Islet precursor cell (in vitro differentiated cells): ENCODE data around the gene MPP4.
A peak's percentile ranks its signal among the peaks of the same experiment; 100 is the strongest.

ENCODE experiments used
- DNase-seq: peaks from one replicate; pipeline ENCODE4 v3.0.0-alpha.2; 2018

The MPP4 gene, protein sequence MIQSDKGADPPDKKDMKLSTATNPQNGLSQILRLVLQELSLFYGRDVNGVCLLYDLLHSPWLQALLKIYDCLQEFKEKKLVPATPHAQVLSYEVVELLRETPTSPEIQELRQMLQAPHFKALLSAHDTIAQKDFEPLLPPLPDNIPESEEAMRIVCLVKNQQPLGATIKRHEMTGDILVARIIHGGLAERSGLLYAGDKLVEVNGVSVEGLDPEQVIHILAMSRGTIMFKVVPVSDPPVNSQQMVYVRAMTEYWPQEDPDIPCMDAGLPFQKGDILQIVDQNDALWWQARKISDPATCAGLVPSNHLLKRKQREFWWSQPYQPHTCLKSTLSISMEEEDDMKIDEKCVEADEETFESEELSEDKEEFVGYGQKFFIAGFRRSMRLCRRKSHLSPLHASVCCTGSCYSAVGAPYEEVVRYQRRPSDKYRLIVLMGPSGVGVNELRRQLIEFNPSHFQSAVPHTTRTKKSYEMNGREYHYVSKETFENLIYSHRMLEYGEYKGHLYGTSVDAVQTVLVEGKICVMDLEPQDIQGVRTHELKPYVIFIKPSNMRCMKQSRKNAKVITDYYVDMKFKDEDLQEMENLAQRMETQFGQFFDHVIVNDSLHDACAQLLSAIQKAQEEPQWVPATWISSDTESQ

DNA sequence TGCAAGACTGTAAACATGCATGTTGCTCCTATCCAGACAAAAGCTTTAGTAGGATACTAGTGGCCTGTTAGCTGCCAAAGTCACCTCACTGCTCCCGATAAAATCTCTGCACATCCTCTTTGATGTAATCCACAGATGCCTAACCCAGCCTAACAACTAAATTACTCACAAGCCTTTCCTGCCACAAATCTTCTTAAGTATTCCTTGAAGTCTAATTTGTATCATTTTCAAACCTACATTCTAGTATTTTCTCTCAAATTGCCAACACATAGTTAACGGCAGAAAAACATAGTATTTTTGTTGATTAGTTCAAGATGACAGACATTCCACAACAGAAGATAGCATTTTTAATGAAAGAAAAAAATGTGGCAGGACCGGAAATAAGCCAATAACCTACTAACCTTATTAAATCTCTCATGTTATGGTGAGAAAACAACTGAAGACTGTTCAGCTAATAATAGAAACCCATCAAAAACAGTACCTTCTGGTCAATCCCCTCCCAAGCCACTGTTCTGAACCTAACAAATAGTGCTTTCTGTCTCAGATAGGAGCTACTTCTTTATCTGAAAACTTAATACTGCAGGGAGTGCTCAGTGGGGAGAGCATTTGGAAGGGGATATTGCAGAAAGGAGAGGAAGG lies at the start of gene MPP4:
Gene MPP4 (minus strand): TSS at position 57 of the 639 bp plus-strand sequence. CDS start 4,690 bp downstream, outside the sequence.
- peak; percentile 81 for DNase-seq

DNA sequence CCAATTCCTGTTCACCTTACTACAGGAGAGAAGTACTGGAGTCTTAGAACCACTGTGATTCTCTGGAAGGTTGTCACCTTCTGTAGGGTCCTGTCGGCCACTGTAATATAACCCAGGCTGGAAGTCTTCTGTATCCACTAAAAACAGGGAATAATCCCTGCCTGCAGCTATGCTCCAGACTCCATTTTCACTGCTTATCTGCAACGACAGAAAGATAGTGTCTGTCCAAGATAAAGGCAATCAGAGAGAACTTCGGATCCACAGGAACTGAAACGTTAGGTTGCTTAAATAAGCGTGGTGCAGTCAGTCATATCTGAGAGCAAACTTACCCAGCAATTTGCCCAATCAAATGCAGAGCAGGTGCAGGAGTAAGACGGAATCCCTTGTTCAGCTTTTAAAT lies 48.1 kb upstream of the MPP4 start:
- no peak for DNase-seq

DNA sequence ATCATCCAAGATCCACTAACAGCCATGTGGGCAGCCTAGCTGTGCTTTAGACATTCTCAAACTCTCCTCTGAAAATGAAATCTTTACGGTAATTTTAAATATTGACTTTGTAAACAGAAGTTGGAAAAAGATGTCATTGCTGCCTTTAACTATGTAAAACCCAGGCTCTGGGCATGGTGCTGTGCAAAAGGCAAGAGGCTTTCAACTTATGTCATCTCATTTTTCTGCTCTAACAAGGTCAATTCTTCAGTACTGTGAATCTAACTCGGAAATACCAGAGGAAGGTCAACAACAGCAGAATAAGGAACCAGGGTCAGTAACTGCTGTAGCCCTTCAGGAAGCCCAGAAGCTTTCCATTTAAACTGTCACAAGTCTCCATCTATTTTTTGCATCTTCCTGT lies 37.0 kb upstream of the MPP4 start:
- DNase-seq = no peak

DNA sequence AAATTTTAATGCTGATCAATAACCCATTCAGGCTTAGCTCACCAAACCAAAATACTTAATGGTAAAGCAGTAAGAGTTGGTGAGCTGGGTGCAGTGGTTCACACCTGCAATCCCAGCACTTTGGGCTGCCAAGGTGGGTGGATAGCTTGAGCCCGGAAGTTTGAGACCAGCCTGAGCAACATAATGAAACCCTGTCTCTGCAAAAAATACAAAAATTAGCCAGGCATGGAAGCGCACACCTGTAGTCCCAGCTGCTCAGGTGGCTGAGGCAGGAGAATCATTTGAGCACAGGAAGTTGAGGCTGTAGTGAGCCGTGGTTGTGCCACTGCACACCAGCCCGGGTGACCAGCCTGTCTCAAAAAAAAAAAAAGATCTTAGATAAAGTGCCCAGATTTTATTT lies 35.7 kb upstream of the MPP4 start:
- no peak for DNase-seq

DNA sequence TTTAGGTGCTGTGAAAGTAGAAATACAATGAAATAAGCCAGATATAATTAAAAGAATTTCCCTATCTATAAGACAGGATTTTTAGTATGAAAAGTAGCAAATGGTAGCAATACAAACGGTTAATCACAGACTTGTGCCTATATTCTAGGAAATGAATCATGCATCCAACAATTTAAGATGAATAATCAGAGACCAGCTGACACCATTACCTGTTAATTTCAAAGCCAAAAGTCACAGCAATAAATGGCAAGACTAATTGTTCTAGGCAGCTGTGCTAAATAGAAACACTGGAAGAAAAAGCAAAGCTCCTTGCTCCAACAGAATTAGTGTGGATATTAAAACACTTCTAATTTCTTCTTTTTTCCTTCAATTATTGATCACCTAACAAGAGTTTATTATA lies 35.1 kb upstream of the MPP4 start:
- DNase-seq = no peak

DNA sequence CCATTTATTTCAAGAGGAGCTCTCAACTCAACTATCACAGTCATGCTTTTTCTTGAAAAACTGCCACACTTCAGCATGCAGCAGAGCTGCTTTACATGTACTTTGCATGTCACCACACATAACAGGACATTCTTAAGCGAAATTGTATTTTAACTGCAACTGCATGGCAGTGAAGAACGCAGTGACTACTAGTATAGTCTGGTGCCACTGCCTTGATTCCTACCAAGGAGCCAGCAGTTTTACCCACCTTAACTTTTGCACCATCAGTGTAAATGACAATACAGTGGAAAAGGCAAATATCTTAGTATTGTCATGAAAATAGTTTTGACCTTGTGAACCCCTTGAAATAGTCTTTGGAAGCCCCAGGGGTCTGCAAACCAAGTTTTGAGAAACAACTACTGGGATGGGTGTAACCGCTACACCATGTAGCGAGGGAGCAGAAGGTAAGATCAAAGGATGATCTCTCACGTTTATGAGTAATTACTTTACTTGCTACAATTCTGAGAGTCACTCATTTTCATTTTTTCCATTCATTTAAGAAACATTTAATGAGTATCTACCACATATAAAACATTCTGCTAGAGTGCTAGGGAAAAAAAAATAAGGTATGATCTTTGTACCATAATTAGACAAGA lies 32.3 kb upstream of the MPP4 start:
- DNase-seq = no peak

DNA sequence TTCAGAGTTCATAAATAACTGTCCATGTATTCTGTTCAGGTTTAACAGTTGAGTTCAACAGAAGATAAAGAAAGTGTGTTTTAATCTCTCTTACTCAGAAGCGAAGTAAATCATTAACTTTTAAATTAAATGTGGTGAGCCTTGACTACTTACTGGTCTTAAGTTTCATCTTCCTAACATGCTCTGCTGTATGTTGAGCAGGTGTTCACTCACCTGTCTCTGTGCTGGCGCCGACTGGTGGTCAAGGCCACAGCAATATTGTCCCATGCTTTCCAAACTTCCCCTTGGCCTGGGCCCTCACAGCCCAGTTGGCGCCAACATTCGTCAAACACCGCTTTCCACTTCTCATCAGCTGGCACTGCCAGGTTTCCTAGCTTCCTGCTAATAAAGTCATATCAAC lies 17.0 kb upstream of the MPP4 start:
- no peak for DNase-seq

DNA sequence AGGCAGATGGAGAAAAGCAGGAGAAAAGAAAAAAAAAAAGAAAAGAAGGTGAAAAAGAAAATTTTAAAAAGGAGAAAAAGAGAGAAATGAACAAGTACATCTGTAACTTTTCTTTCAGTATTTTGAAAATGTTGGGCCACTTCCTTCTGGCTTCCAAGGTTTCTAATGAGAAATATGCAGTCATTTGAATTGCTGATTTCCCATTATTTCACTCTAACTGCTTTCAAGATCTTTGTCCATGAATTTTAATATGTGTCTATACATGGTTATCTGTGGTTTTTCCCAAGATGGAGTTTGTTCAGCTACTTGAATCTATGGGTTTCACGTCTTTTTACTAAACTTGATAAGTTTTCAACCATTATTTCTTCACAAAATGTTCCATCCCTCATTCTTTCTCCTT lies 14.3 kb upstream of the MPP4 start:
- DNase-seq = no peak

DNA sequence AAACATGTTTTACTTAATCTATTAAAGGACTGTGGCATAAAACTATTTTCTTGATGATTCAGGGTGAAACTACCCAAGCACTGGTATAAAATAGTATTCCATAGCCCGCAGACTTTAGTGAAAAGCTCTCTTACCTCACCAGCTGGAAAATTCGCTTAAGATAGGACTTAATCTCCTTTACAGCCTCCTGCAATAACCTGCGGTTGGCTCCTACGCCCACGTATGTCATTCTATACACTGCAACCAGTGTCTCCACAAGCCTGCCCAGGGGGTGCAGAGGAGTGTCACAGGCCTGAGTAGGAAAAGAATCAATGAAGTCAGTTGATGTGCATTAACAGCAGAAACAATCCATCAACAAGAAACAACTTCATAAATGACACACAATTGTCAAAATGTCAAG lies 11.3 kb upstream of the MPP4 start:
- no peak for DNase-seq

DNA sequence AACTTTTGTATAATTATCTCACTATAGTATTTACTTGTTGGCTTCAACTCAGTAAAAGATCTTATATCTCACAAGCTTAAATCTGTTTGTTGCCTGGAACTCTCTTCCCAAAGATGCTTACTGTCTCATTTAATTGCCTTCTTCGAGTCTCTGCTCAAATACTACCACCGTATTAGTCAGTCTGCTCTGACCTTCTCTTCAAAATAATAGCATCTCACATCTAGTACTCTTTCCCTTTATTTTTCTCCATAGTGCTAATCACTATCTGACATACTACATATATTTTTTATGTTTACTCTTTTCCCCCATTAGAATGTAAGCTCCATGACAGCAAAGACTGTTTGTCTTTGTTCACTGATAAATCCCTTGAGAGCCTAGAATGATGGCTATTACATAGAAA lies 10.6 kb upstream of the MPP4 start:
- DNase-seq = no peak

DNA sequence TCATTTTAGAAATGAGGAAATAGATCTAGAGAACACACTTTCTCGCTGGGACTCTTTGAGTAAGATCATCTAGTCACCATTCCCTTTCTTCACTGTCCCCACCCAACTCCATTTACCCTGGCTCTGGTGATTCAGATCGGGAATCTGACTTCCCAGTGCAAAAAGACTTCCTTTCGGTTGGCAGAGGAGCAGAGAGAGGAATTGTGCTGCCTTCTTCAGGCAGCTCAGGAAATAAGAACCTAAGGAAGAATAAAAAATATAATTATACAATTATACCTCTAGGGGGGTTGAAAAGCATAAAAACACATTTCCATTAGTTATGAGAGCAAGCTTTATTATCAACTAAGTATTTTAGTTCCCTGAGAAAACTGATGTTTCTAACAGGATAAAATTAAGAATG lies 9.3 kb upstream of the MPP4 start:
- DNase-seq = no peak

DNA sequence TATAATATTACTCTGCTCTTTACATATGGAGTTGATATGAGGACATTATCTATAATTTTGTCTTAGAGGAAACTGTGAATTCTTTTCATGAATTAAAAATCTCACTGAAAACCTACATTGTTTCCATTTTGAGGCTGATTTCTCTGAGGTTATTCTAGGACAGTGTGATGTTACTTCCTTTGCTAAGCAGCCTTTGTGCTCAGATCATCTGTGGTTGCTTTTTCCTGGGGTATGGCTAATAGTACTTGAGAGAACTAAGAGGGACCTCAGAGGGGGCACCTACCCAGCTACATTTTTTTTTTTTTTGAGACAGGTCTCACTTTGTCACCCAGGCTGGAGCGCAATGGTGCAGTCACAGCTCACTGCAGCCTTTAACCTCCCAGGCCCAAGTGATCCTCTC lies 8.7 kb upstream of the MPP4 start:
- DNase-seq = no peak

DNA sequence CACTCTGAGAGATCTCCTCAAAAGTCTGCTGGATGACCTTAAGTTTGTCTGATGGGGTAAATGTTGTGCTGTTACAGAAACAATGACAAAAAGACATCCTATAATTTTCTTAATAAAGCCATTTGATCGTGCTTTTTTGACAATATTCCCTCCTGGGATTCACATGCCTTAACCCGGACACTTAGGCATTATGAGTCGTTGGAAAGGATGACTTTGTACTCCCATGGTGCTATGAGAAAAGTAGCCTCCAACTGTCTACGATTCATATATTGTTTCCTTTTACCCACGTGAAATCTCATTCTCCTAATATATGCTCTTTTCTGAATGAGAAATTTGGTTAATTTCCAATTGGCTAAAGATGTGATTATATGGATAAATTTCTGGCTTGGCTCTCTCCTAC lies 6.1 kb upstream of the MPP4 start:
- no peak for DNase-seq

DNA sequence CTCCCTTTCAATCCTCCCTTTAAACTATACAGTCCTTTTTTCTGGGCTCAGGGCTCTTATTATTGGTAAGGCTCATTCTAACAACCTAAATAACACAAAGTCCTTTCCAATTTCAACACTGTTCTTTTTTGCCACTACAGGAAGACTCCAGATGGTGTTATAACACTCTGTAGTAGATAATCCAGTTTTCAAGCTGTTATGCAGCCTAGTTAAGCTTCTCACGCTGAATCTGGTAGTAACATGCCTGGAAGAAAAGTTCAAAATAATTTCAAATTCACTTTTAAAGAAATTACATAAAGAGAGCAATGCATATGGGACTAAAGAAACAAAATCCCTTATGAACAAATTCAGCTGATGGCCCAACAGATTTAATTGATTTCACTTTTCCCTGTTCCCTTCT lies 3.2 kb upstream of the MPP4 start:
- DNase-seq = no peak

DNA sequence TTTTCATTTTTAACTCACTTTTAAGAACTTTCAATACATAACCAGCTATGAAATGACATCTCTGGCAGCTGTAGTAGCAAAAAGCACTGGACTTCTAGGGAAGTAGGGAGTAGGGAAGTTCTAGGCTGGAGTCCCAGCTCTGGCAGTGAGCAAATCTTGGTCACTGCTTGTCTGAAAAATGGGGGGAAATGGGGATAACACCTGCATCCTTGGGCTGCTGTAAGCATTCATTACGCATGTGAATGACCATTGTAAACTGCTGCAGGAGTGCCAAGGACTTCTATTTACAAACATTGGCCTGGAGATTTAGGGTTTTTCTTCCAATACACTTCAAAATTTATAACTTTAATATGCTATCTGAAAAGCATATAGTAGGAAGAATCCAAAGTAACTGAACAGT lies 972 bp upstream of the MPP4 start:
- DNase-seq = no peak

DNA sequence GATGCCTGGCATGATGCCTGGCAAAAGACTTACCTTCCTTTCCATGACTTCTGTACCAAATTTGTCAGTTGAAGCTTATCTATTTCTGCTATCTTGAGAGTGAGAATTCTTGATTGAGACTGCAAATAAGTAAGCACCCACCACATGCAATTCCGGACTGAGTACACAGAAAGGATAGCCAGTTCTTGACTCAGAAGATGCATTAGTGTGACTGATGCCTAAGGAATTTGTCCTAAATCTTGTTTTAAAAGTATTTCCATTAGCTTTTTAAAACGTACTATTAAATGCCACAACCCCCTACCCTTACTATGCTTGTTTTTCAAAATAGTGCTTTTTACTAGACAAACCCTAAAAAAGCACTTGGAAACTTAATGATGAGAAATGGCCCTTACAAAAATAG lies 545 bp downstream of the MPP4 start:
- peak; percentile 74 for DNase-seq

DNA sequence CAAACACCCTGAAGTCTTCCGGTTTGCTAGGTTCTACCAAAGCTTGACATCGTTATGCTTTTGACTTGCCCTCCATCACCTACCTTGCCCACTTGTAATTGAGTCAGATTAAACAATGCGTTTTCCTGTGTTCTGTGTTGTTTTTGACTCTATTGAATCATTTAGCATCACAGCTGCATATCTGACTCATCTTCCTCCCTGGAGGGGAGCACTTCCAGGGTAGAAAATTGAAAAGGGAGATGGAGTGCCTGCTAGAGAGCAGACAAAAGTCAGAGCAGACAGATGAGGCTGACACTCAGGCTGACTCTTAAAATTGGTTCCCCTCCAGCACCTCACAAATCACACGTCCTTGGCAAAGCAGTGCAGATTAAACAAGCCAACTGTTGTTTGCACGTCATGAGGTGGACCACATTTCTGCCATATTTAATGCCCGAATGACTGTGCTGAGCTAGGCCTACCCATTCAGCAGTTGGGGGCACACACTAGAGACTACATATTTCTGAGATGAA lies 2.2 kb downstream of the MPP4 start:
- DNase-seq = no peak

DNA sequence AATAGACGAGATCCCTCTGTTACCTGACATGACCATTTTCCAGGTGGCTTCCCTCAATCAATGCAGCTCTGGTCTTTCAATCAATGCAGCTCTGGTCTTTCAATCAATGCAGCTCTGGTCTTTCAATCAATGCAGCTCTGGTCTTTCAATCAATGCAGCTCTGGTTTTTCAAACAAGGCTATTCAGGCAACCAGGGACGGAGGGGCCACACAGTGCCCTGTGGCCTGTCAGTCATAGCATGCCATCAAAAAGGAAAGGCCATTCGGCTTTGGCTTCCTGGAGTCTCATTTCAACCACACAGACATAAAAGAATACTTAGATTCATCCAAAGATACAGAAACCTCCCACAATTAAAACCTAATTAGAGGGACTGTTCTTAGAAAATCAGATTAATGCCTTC lies 13.3 kb downstream of the MPP4 start:
- DNase-seq = no peak

DNA sequence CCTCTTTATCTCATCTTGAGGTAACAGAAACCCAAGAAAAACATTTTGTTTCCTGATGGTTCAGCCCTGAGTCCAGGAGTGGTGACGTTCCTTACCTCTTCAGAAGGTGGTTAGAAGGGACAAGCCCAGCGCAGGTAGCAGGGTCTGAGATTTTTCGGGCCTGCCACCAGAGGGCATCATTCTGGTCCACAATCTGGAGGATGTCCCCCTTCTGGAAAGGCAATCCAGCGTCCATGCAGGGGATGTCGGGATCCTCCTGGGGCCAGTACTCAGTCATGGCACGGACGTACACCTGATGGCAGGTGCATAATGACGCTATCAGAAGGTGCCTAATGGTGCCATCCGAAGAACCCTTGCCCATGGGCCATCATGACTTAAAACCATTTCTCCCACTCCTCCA lies 17.7 kb downstream of the MPP4 start:
- DNase-seq = peak; percentile 73

DNA sequence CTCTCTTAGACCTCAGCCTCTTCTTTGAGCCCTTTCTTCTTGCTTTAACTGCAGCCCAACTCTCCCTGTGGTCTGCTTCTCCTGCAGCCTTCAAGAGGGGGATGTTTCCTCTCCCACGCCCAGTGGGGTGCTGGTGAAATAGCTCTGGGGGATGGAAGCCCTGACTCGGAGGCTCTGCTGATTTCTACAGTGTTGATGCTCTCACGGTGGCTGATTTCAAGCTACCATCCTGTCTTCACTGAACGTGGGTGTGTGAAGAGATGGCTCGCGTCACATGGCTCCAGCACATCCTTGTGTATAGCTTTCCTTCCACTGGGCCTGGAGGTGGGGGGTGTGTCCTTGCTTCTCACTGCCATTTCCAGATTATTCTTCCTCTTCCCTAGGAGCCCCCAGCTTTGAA lies 20.0 kb downstream of the MPP4 start:
- no peak for DNase-seq

DNA sequence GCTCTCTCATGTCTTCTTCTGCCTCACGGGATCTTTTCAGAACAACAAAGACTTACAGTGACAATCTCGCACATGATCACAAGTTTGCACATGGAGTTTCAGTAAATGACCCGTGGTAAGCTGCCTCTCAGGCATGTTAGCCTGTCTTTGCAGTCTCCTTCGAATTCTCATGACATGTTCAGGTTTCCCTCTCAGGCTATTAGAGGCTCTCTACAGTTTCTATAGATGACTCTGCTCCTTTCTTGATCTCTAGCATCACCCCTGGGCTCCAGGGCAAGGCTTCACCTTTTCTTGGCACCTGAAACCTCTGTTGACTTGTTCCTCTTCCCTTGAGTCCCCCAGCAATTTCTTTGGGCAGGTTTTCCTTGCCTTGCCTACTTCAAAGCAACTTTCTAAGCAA lies 23.0 kb downstream of the MPP4 start:
- no peak for DNase-seq

DNA sequence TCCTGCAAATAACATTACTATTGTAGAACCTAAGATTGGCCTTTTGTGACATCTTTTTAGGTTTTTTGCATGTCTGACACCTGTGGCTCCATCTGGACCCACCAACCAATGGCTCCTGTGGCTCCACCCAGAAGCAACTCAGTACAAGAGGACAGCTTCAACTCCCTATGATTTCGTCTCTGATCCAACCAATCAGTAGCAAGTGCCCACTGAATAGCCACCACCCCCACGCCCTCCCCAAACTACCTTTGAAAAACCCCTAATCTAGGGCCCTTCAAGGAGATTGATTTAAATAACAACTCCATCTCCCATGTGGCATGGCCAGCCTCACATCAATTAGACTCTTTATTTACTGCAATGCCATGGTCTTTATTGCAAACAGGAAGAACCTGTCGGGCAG lies 23.6 kb downstream of the MPP4 start:
- DNase-seq = no peak

DNA sequence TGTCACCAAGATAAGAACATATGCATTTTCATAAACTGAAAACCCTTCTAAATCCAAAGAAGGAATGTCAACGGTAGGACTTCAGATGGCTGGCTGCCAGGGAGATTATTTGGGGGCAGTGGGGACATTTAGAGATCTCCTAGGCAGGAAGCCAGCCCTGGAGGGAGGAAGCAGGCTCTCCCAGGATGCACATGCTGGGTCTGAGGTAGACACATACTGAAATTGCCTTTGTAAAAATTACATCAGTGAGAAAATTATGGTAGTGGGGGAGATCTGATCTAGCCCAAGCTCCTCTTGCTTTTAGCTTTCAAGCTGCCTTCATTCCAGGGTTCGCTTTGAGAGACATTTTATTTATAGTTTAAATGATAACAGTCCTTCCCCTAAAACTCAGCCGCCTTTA lies 24.1 kb downstream of the MPP4 start:
- no peak for DNase-seq

DNA sequence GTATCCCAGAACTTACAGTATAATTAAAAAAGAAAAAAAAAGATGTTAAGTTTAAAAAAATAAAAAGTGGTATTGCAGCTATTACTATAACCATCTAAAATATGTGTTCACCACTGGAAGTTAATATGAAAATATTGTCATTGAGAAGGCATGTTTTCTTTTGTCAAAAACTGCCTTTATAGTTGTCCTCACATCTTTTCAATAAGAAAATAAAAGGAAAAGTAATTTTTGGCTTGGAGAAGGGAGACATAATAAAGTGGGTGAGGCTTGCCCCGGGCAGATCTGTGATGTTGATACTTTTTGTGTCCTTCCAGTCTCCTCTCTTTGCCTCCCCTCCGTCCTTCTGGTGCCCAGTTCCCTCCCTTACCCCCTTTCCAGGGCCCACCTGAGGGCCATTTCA lies 24.9 kb downstream of the MPP4 start:
- no peak for DNase-seq
